Globus pallidus (tissue), 1 donor: ENCODE measurements around the gene STRN4.
"Not testable (repeated sequence)": the region's sequence is repeated elsewhere in the genome, so short reads cannot be mapped to it uniquely, and the experiment has no call there.

Experiments used
- DNase-seq: peaks from one replicate; pipeline ENCODE4 v3.0.0-alpha.2; 2015; ENCODE audit warnings: low spot score

Gene STRN4

DNA sequence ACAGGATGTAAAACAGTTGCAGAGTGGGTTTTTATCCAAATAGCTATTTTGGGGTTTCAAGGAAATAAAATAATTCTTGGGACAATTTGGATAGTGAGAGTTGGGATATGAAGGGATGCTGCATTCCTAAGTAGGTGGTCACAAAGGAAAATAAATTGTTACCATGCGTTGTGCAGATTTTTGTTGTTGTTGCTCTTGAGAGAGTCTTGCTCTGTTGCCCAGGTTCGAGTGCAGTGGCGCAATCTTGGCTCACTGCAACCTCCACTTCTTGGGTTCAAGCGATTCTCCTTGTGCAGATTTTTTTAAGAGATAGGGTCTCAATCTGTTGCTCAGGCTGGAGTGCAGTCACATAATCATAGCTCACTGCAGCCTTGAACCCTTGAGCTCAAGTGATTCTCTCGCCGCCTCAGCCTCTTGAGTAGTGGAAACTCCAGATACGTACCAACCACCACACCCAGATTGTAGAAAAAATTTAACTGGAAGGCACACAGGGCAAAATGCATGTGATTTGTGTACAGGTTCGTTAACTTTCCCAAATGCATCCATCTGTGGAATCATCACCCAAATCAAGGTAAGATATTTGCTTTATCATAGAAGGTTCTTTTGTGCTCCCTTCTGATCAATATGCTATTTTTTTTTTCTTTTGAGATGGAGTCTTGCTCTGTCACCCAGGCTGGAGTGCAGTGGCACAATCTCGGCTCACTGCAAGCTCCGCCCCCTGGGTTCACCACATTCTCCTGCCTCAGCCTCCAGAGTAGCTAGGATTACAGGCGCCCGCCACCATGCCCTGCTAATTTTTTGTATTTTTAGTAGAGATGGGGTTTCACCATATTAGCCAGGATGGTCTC, 26.1 kb upstream of the STRN4 start:
- no peak for DNase-seq

DNA sequence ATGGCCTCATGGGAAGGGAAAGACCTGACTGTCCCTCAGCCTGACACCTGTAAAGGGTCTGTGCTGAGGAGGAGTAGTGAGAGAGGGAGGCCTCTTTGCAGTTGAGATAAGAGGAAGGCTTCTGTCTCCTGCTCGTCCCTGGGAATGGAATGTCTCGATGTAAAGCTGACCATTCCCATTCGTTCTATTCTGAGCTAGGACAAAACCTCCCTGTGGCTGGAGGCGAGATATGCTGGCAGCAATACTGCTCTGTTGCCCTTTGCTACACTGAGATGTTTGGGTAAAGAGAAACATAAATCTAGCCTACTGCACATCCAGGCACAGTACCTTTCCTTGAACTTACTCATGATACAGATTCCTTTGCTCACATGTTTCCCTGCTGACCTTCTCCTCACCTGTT, 22.5 kb upstream of the STRN4 start:
- not testable (repeated sequence) for DNase-seq

DNA sequence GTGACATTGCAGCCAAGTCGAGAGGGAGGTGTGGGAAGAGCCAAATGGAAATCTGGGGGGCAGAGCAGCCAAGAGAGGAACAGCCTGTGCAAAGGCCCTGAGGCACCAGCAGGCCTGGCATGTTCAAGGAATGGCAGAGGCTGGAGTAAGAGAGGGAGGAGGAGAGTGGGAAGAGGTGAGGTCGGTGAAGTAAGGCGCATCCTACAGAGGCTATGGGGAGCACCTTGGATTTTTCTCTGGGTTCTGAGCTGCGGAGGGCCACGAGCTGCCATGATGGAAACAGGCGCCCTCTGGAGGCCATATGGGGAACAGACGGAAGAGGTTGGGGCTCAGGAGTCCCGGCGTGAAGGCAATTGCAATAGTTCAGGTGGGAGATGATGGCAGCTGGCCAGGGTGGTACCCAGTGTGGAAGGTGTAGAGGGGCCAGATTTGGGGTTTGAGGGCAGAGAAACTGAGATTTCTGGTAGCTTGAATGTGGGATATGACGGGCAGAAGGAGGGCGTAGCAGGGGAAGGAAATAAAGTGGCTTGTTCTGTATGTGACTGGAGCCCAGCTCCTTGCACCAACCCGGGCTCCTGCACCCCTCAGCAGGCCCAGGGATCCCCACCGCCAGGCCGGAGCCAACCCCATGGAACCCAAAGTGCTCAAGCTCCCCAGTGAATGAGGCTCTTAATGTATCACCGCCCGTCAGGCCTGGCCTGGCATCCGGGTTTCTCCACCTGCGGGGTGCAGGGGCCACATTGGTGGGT, 20.5 kb upstream of the STRN4 start:
- no peak for DNase-seq

DNA sequence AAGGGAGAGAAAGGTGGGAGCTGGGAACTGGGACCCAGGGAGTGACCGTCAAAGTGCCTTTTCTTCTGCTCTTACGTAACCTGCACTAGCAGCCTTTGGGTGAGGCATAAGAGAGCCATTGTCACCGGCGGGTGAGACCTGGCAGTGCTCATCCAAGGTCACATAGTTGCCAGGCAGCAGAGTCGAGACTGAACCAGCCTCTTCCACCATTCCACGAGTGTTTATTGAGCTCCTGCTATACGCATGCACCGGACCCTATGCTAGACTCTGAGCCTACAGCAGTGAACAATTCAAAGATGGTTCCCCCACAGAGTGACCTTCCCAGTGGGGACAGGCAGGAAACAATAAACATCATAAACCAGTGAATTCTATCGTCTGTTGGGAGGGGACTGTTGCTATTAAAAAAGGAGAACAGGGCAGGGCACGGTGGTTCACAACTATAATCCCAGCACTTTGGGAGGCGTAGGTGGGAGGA, 18.6 kb upstream of the STRN4 start:
- no peak for DNase-seq

DNA sequence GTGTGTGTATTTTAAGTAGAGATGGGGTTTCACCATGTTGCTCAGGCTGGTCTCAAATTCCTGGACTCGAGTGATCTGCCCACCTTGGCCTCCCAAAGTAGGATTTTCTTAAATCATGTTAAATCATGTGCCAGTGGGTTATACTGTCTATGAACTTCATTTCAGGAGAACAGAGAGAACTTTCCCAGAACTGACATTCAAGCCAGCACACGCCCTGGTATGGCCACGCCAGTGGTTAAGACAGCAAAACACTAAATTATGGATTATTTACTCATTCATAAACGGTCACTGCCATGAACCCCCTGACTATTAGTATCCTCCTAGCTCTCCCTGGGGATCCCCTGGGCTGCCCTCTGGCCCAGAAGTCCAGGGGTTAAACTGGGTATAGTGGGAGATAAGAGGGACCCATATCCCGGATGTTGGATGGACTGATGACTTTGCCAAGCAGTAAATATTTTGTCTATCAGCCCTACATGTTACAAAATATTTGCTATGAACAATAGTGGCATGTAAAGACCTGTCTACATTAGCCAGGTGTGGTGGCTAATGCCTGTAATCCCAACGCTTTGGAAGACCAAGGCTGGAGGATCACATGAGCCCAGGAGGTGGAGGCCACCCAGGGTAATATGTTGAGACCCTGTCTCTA, 16.1 kb upstream of the STRN4 start:
- no peak for DNase-seq

DNA sequence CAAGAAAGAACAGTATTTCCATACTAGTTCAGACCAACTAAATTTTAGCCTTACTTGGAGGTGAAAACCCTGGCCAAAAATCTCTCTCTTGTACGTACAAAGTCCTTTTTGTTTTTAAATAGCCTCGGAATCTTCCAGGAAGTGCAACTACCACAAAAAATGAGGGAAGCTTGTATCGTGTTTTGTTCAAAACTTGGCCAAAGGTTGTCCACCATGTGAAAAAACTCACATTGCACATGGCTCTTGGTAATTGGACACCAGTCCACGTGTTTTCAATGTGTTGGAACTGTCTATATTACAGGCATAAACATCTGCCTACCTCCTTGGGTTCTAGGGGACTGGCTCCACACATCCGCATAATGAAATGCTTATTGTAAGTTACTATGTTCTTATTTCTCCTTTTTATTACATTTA, 15.2 kb upstream of the STRN4 start:
- no peak for DNase-seq

DNA sequence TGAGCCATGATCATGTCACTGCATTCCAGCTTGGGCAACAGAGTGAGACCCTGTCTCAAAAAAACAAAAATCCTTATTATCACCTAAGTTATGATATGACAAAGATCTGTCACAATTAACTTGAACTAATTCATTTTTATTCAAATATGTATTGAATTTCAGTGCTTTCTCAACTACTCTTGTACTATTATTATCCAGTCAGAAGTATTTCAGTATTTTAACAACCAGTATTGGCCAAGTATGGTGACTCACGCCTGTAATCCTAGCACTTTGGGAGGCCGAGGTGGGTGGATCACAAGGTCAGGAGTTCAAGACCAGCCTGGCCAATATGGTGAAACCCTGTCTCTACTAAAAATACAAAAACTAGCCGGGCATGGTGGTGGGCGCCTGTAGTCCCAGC, 14.6 kb upstream of the STRN4 start:
- not testable (repeated sequence) for DNase-seq

DNA sequence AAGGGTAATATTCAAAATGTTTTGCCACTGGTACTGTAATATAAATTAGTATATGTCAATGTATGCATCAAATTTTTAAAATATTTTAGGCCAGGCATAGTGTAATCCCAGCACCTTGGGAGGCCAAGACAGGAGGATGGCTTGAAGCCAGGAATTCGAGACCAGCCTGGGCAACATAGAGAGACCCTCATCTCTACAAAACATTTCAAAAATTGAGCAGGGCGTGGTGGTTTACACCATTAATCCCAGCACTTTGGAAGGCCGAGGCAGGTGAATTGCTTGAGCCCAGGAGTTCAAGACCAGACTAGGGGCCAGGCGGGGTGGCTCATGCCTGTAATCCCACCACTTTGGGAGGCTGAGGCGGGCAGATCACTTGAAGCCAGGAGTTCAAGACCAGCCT, 14.1 kb upstream of the STRN4 start:
- no peak for DNase-seq

DNA sequence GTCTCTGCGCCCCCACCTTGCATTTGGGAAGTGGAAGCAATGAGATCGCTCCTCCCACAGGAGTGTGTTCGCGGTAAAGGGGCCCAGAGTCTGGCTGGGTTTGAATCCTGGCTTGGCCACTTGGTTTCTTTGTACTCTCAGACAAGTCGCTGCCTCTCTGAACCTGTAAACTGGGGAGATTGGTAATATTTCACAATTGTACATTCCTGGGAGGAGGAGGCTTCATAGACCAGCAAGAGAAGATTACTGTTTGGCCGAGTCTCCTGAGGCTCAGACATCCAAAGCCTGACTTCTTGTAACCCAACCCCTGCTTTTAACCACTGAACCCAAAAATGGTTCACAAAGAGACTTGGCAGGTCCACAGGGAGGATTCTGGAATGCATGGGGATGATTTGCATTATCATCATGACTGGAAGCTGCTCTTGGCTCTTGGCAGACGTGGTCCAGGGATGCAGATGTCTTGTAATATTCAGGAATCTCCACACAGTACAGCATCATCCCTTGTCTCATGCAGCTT, 13.6 kb upstream of the STRN4 start:
- DNase-seq = no peak

DNA sequence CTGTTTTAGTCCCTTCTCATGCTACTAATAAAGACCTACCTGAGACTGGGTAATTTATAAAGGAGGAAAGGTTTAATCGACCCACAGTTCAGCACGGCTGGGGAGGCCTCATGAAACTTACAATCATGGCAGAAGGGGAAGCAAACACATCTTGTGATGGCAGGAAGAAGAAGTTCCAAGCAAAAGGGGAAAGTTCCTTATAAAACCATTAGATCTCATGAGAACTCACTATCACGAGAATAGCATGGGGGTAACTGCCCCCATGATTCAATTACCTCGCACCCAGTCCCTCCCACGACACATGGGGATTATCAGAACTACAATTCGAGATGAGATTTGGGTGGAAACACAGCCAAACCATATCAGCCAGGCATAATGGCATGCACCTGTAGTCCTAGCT, 13.0 kb upstream of the STRN4 start:
- DNase-seq = no peak

DNA sequence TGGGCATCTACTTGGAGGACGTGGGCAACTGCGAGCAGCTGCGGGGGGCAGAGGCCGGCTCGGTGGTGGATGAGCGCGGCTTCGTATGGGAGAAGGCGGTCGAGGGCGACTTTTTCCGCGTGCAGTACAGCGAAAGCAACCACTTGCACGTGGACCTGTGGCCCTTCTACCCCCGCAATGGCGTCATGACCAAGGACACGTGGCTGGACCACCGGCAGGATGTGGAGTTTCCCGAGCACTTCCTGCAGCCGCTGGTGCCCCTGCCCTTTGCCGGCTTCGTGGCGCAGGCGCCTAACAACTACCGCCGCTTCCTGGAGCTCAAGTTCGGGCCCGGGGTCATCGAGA, 10.3 kb upstream of the STRN4 start:
- DNase-seq = no peak

DNA sequence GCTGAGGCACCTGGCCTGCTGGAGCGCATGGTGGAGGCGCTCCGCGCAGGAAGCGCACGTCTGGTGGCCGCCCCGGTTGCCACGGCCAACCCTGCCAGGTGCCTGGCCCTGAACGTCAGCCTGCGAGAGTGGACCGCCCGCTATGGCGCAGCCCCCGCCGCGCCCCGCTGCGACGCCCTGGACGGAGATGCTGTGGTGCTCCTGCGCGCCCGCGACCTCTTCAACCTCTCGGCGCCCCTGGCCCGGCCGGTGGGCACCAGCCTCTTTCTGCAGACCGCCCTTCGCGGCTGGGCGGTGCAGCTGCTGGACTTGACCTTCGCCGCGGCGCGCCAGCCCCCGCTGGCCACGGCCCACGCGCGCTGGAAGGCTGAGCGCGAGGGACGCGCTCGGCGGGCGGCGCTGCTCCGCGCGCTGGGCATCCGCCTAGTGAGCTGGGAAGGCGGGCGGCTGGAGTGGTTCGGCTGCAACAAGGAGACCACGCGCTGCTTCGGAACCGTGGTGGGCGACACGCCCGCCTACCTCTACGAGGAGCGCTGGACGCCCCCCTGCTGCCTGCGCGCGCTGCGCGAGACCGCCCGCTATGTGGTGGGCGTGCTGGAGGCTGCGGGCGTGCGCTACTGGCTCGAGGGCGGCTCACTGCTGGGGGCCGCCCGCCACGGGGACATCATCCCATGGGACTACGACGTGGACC, 9.7 kb upstream of the STRN4 start:
- DNase-seq = no peak

DNA sequence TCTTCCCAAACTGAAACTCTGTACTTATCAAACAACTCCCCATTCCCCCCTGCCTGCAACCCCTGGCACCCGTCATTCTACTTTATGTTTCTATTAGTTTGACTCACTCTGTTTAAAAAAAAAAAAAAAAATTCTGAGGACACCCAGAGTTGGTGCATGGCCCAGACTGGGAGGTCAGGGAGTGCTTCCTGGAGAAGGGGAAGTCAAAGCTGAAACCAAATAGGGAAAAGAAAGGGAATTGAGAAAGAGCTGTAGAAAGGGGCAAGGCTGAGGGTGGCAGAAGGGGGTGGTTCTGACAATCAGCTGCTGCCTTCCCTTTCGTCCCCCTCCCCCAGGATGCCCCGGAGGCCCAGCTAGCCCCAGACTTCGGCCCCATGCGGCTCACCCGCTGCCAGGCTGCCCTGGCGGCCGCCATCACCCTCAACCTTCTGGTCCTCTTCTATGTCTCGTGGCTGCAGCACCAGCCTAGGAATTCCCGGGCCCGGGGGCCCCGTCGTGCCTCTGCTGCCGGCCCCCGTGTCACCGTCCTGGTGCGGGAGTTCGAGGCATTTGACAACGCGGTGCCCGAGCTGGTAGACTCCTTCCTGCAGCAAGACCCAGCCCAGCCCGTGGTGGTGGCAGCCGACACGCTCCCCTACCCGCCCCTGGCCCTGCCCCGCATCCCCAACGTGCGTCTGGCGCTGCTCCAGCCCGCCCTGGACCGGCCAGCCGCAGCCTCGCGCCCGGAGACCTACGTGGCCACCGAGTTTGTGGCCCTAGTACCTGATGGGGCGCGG, 9.0 kb upstream of the STRN4 start:
- no peak for DNase-seq

DNA sequence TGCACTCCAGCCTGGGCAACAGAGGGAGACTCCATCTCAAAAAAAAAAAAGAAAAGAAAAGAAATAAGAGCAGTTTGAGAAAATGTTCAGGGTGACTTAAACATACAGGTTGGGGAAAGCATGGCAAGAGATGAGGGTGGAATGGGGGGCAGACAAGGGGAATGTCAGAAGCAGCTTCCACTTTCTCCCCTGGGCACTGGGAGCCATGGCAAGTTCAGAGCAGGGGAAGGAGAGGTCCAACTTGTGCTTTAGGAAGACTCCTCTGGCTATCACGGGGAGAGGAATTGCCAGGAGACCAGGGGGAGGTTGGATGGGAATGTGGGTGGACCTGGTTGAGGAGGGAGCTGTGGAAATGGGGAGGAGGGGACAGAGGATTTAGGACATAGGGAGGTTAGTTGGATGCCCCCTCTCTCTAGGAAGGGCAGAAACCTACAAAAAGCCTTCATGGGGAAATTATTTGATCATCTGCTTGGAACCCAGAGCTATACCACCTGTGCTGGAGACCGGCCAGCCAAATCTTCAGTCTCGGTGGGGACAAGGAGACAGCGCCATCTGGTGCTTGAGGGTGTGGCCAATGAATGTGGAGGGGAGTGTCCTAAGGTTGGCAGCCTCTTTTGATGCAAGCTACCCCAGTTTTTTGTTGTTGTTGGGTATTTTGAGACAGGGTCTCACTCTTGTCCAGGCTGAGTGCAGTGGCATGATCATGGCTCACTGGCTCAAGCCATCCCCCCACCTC, 7.3 kb upstream of the STRN4 start:
- DNase-seq = no peak

DNA sequence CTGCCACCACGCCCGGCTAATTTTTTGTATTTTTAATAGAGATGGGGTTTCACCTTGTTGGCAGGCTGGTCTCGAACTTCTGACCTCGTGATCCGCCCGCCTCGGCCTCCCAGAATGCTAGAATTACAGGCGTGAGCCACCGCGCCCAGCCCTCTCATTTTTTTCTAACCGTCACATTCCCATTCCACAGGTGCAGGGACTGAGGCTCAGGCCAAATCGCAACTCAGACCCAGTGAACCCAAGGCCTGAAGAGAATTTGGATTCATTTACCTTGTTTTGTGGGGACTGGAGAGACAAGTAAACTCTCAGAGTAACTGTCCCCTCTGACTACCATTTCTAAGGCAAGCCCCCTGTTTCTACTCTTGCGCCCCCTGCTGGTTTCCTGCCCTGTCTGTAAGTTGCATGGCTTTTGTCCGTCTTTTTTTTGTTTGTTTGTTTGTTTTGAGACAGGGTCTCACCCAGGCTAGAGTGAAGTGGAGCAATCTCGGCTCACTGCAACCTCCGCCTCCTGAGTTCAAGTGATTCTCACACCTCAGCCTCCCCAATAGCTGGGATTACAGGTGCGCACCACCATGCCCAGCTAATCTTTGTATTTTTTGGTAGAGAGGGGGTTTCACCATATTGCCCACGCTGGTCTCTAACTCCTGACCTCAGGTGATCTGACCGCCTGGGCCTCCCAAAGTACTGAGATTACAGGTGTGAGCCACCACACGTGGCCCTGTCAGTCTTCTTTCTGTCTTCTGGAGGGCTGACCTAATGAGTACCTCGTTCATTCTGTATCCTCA, 2.3 kb upstream of the STRN4 start:
- no peak for DNase-seq

DNA sequence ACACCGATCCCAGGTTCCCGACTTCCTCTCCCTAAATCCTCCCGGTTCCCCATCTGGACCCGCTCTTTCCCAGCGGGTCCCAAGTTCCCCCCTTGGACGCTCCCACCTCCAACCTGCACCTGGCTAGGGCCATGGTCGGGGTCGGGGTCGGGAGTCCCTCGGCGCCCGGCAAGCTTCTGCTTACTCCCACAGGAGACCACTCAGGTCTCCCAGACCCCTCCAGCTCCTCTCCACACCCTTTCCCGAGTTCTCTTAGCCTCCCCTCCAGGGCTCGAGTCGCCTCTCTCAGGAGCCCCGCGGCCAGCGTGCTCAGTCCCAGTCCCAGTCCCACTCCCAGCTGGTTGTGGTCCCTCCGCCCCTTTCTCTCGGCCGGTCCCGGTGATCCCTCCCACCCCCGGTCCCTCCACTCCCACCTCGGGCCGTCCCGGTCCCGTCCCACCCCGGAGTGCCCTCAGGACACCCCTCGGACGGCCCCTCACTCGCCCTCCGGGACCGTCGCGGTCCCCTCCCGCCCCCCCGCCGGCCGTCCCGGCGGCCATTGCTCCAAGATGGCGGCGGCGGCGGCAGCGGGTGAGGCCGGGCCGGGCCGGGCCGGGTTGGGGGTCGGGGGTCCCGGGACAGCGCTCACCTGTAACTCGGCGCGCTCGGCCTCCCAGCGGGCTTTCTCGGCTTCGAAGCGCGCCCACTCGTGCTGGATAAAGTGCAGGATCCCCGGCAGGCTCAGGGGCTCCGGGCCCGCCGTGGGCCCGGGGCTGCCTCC, 549 bp downstream of the STRN4 start, which contains the start of gene FKRP:
Gene FKRP, plus strand, starts transcription at position 537 of the 760 bp plus-strand sequence. CDS start 9,394 bp downstream, outside the sequence.
- DNase-seq = no peak

DNA sequence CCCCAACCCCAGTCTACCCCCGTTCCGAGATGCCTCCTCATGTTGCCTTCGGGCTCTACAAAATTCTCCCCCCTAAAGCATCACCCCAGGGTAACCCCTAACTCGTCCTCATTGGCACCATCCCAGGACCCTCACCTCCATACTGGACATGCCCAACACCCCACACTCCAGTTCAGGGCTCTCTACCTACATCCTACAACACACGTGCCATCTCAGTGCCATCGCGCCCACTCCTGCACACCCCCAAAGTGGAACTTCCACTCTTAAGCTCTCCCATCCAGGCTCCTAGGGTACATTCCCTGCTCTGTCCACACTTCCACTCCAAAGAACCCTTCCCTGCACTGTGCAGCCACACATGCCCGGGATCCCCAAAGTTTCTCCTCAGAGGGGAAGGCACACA, 1.2 kb downstream of the STRN4 start:
- no peak for DNase-seq

DNA sequence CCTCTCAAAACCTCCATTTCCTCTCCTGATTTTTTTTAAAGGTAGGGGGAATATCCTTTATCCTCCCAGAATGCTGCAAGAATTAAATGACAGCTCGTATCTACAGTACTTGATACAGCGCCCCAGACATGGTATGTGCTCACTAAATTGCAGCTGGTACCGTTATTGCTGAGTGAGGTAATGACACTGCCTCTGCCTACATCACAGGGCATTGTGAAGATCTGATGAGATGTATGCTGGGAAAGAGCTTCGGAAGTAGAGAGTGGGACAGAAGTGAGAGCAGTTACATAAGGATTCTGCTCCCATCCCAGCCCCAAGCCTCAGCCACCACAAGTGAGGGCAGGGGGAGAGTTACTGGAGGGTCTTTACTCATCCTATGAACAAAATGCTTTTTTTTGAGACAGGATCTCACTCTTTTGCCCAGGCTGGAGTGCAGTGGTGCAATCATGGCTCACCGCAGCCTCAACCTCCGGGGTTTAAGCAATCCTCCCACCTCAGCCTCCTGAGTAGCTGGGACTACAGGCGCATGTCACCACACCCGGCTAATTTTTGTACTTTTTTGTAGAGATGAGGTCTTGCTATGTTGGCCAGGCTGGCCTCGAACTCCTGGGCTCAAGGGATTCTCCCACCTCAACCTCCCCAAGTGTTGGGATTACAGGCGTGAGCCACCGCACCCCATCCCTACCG, 2.1 kb downstream of the STRN4 start:
- DNase-seq = no peak
